ENCODE results near the gene ENO1. TPM values are rescaled to one million over a fixed set of nuclear protein-coding genes. Genes with fewer than 3 reads are reported as not detected.

Gene ENO1
- total RNA-seq, 3 donors from 2014 or later = 3,836 to 4,068 (median 3,869) TPM

GRCh38 chr1:8870616-8871538 lies 7.6 kb downstream of the ENO1 start:
- peaks cover 76% of the 10 kb centered on the region for H3K4me1 Mint-ChIP-seq (ENCODE audit: low read depth)
- peak overlapping the region; percentile 8 for H3K4me3 Mint-ChIP-seq
- no peaks in the 10 kb centered on the region for H3K27me3 Mint-ChIP-seq (ENCODE audit: low read depth)
- ATAC-seq = peak; percentile 16 to 21
- H3K36me3 Mint-ChIP-seq (ENCODE audit: insufficient read depth) = peaks cover 82% of the 10 kb centered on the region
- no peaks in the 10 kb centered on the region for H3K9me3 Mint-ChIP-seq
- no peak for DNase-seq

- Mint-ChIP-seq H3K4me1 (ENCODE audit: low read depth) (peaks cover 68% of the 10 kb centered on the region), H3K36me3 (ENCODE audit: insufficient read depth) (peaks cover 79% of the 10 kb centered on the region), H3K27me3 (ENCODE audit: low read depth) (no peaks in the 10 kb centered on the region), H3K9me3 (no peaks in the 10 kb centered on the region), H3K4me3 (no peak overlapping the region)
- no peak for ATAC-seq
- no peak for DNase-seq
These were observed 8.4 kb downstream of the ENO1 start for GRCh38 chr1:8870103-8870502.

- H3K36me3 Mint-ChIP-seq (ENCODE audit: insufficient read depth) = peaks cover 69% of the 10 kb centered on the region
- ATAC-seq = no peak
- peaks cover 51% of the 10 kb centered on the region for H3K4me1 Mint-ChIP-seq (ENCODE audit: low read depth)
- no peak for DNase-seq
- no peaks in the 10 kb centered on the region for H3K27me3 Mint-ChIP-seq (ENCODE audit: low read depth)
- H3K4me3 Mint-ChIP-seq = no peak overlapping the region
- no peaks in the 10 kb centered on the region for H3K9me3 Mint-ChIP-seq
These were observed 10.5 kb downstream of the ENO1 start for GRCh38 chr1:8867878-8868567.

- peak; percentile 29 to 49 for ATAC-seq
- DNase-seq = no peak
- Mint-ChIP-seq H3K4me1 (ENCODE audit: low read depth) (peaks cover 42% of the 10 kb centered on the region), H3K36me3 (ENCODE audit: insufficient read depth) (peaks cover 66% of the 10 kb centered on the region), H3K4me3 (no peak overlapping the region), H3K27me3 (ENCODE audit: low read depth) (no peaks in the 10 kb centered on the region), H3K9me3 (no peaks in the 10 kb centered on the region)
These were observed 11.6 kb downstream of the ENO1 start for GRCh38 chr1:8866792-8867415.

DNA sequence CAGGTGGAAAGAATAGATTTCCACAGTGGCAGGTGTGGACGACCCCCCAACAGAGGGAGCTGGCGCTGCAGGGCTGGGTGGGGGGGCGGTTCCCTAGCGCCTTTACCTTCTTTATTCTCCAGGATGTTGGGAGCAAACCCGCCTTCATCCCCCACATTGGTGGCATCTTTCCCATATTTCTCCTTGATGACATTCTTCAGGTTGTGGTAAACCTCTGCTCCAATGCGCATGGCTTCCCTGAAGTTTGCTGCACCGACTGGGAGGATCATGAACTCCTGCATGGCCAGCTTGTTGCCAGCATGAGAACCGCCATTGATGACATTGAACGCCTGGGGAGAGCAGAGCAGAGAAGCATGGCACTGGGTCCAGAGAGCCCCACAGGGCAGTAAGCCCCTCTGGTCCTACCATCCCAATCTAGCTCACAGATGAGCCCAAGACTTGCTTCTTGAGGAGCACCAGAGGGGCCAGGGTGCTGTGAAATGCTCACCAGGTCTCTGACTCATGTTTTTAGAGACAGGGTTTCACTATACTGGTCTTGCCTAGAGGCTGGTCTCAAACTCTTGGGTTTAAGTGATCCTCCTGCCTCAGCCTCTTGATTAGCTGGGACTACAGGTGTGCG lies 12.2 kb downstream of the ENO1 start:
- no peaks in the 10 kb centered on the region for H3K27me3 Mint-ChIP-seq (ENCODE audit: low read depth)
- no peak for DNase-seq
- peaks cover 64% of the 10 kb centered on the region for H3K36me3 Mint-ChIP-seq (ENCODE audit: insufficient read depth)
- H3K4me3 Mint-ChIP-seq = no peak overlapping the region
- peak in 1 of 2 donors; percentile 10 for ATAC-seq
- peaks cover 35% of the 10 kb centered on the region for H3K4me1 Mint-ChIP-seq (ENCODE audit: low read depth)
- no peaks in the 10 kb centered on the region for H3K9me3 Mint-ChIP-seq

GRCh38 chr1:8864713-8865344 lies 13.7 kb downstream of the ENO1 start:
- Mint-ChIP-seq H3K36me3 (ENCODE audit: insufficient read depth) (peaks cover 63% of the 10 kb centered on the region), H3K4me3 (no peak overlapping the region), H3K9me3 (no peaks in the 10 kb centered on the region), H3K27me3 (ENCODE audit: low read depth) (no peaks in the 10 kb centered on the region), H3K4me1 (ENCODE audit: low read depth) (peaks cover 30% of the 10 kb centered on the region)
- ATAC-seq (no peak), DNase-seq (no peak)

DNA sequence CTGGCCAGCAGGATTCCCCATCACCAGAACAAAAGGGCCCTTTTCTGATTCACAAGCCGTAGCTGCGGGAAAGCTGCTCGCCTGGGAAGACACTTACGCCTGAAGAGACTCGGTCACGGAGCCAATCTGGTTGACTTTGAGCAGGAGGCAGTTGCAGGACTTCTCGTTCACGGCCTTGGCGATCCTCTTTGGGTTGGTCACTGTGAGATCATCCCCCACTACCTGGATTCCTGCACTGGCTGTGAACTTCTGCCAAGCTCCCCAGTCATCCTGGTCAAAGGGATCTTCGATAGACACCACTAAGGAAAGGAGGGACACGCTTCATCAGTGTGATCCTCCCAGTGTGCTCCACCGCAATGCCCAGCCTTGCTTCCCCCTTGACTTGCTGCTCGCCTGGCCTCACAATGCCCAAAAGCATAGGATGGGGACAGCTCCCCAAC lies 14.7 kb downstream of the ENO1 start:
- H3K4me3 Mint-ChIP-seq = no peak overlapping the region
- H3K4me1 Mint-ChIP-seq (ENCODE audit: low read depth) = peaks cover 29% of the 10 kb centered on the region
- no peaks in the 10 kb centered on the region for H3K9me3 Mint-ChIP-seq
- peaks cover 57% of the 10 kb centered on the region for H3K36me3 Mint-ChIP-seq (ENCODE audit: insufficient read depth)
- DNase-seq = no peak
- no peak for ATAC-seq
- H3K27me3 Mint-ChIP-seq (ENCODE audit: low read depth) = no peaks in the 10 kb centered on the region

GRCh38 chr1:8863138-8863537 lies 15.3 kb downstream of the ENO1 start:
- Mint-ChIP-seq H3K36me3 (ENCODE audit: insufficient read depth) (peaks cover 63% of the 10 kb centered on the region), H3K9me3 (no peaks in the 10 kb centered on the region), H3K4me3 (no peak overlapping the region), H3K27me3 (ENCODE audit: low read depth) (no peaks in the 10 kb centered on the region), H3K4me1 (ENCODE audit: low read depth) (peaks cover 33% of the 10 kb centered on the region)
- ATAC-seq (no peak), DNase-seq (no peak)

GRCh38 chr1:8862528-8862927 lies 16.0 kb downstream of the ENO1 start:
- H3K4me3 Mint-ChIP-seq = no peak overlapping the region
- peaks cover 61% of the 10 kb centered on the region for H3K36me3 Mint-ChIP-seq (ENCODE audit: insufficient read depth)
- H3K4me1 Mint-ChIP-seq (ENCODE audit: low read depth) = peaks cover 31% of the 10 kb centered on the region
- ATAC-seq = peak; percentile 25 to 31
- H3K27me3 Mint-ChIP-seq (ENCODE audit: low read depth) = no peaks in the 10 kb centered on the region
- DNase-seq = peak; percentile 45
- H3K9me3 Mint-ChIP-seq = no peaks in the 10 kb centered on the region

DNA sequence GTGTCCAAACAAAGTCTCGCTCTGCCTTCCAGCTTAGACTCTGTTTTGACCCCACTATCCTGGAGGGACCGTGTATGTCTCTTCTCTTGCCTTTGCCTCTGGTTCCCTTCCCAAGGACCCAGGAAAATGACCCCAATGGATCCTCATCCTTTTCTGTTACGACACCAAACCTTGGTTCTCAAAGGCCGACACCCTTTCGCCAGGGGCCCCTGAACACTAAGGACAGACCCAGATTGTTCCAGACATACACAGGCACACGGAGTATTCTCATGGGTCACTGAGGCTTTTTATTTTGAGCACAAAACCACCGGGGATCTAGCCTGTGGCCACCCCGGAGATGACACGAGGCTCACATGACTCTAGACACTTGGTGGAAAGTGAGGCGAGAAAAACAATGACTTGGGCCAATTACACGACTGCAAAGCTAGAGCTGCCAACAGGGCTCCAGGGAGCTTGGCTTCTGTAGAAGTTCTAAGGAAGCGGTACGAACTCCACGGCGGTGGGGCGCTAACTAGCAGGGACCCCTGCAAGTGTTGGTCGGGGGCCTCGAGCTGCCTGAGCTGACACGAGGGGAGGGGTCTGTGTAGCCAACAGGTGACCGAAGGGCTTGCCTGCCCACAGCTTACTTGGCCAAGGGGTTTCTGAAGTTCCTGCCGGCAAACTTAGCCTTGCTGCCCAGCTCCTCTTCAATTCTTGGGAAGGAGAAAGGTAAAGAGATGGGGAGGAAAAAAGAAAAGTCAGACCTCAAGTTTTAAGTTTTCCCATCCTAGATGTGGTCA lies 17.6 kb downstream of the ENO1 start:
- H3K4me1 Mint-ChIP-seq (ENCODE audit: low read depth) = peaks cover 22% of the 10 kb centered on the region
- DNase-seq = no peak
- no peaks in the 10 kb centered on the region for H3K27me3 Mint-ChIP-seq (ENCODE audit: low read depth)
- no peak for ATAC-seq
- no peaks in the 10 kb centered on the region for H3K9me3 Mint-ChIP-seq
- peaks cover 58% of the 10 kb centered on the region for H3K36me3 Mint-ChIP-seq (ENCODE audit: insufficient read depth)
- no peak overlapping the region for H3K4me3 Mint-ChIP-seq

DNA sequence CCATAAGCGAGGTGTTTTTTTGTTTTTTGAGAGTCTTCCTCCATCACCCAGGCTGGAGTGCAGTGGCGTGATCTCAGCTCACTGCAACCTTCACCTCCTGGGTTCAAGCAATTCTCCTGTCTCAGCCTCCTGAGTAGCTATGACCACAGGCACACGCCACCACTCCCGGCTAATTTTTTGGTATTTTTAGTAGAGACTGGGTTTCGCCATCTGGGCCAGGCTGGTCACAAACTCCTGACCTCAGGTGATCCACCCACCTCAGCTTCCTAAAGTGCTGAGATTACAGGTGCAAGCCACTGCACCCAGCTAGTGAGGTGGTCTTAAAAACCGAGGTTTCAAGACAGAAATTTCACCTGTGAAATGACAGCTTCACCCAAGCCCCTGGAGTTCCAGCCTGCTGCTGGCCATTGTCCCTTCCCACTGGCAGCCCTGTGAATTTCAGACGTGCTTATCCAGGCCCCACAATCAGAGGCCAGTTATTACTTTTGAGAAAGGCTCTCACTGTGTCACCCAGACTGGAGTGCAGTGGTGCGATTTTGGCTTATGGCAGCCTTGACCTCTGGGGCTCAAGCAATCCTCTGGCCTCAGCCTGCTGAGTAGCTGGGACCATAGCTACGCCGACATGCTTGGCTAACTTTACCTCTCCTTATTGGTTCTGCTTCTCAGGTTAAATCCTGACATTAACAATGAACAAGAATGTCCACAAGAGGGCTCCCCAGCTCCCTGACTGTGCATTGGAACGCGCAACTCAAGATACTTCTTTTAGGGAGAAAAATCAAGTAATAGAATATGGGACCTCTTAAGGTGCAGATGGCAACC lies 19.4 kb downstream of the ENO1 start:
- no peaks in the 10 kb centered on the region for H3K27me3 Mint-ChIP-seq (ENCODE audit: low read depth)
- no peaks in the 10 kb centered on the region for H3K9me3 Mint-ChIP-seq
- peak; percentile 51 to 56 for ATAC-seq
- H3K4me3 Mint-ChIP-seq = no peak overlapping the region
- peak; percentile 48 for DNase-seq
- peaks cover 22% of the 10 kb centered on the region for H3K4me1 Mint-ChIP-seq (ENCODE audit: low read depth)
- H3K36me3 Mint-ChIP-seq (ENCODE audit: insufficient read depth) = peaks cover 50% of the 10 kb centered on the region

DNA sequence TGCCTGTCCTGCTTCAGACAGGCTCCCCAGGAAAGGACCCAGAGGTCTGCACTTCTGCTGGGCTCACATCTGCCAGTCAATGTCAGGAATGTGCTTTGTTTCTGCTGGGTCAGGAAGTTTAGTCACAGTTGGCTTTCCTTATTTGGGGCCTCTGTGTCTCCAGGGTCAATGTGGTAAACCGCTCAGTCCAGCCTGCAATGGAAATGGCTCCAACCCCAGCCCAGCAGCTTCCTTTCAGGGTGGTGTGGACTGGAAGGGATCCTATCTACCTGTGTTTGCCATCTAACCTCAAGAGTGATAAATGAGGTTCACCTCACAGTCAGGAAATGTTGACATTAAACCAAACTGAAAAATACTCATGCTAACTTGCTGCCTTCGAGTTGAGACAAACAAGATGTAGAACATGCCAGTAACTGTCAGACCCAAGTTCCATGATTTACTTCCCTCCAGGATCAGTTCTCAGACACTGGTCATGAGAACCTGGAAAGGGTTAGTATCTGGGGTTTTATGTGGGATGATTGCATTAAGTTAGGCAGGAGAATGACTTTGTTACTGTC lies 20.3 kb downstream of the ENO1 start:
- DNase-seq = no peak
- no peak overlapping the region for H3K4me3 Mint-ChIP-seq
- peaks cover 22% of the 10 kb centered on the region for H3K4me1 Mint-ChIP-seq (ENCODE audit: low read depth)
- no peaks in the 10 kb centered on the region for H3K27me3 Mint-ChIP-seq (ENCODE audit: low read depth)
- ATAC-seq = peak; percentile 11 to 15
- peaks cover 46% of the 10 kb centered on the region for H3K36me3 Mint-ChIP-seq (ENCODE audit: insufficient read depth)
- H3K9me3 Mint-ChIP-seq = no peaks in the 10 kb centered on the region
